Esophagus muscularis mucosa (tissue), 4 donors: Measurements from ENCODE around the gene SLC35B1. TPM values are rescaled to one million over a fixed set of nuclear protein-coding genes. Genes with fewer than 3 reads are reported as not detected.

Source experiments
- DNase-seq: peaks from one replicate; pipeline ENCODE4 v3.0.0-alpha.2; 2017; ENCODE audit errors: extremely low spot score
- H3K27ac ChIP-seq, 4 donors: fragments of 200-600 bp; sonication (generic); replicated peaks in 1 of 4; 1 replicate in 3 of 4; 2 replicates in 1 of 4; pipeline ENCODE4 v1.5.1; 2016 to 2019; ENCODE audit warnings: mild to moderate bottlenecking in 1 of 4
- H3K27me3 ChIP-seq, 4 donors: fragments of 200-600 bp; sonication (generic); one replicate each; pipeline versions ENCODE4 v1.5.1 to v1.6.0; 2016 to 2019
- H3K36me3 ChIP-seq, 4 donors: fragments of 200-600 bp; sonication (generic); one replicate each; pipeline ENCODE4 v1.5.1; 2016 to 2019
- H3K4me1 ChIP-seq, 4 donors: fragments of 200-600 bp; sonication (generic); one replicate each; pipeline ENCODE4 v1.5.1; 2016 to 2019
- H3K4me3 ChIP-seq, 4 donors: fragments of 200-600 bp; sonication (generic); 1 replicate in 2 of 4; 2 replicates in 2 of 4; pipeline ENCODE4 v1.5.1; 2016 to 2019; ENCODE audit warnings: mild to moderate bottlenecking in 4 of 4, moderate library complexity in 1 of 4
- H3K9me3 ChIP-seq, 4 donors: fragments of 200-600 bp; sonication (generic); 1 replicate in 3 of 4; 2 replicates in 1 of 4; pipeline ENCODE4 v1.5.1; 2016 to 2019
- EP300 ChIP-seq: sonication (generic); formaldehyde crosslinking; IDR thresholded peaks from one replicate; pipeline ENCODE4 v1.6.1; 2017; ENCODE audit warnings: antibody characterized with exemption
- POLR2A ChIP-seq: fragments of 450-650 bp; IDR thresholded peaks from one replicate; pipeline ENCODE4 v1.6.1; 2017; ENCODE audit warnings: antibody characterized with exemption, moderate library complexity, mild to moderate bottlenecking, low read depth
- POLR2AphosphoS5 ChIP-seq, 2 donors: sonication (generic); formaldehyde crosslinking; IDR thresholded peaks; one replicate each; pipeline ENCODE4 v1.6.1; 2017; ENCODE audit warnings: antibody characterized with exemption in 2 of 2
- WGBS: methylation state at CpG from one replicate; pipeline ENCODE4 v1.1.5; 2018; 5-methylcytosine and 5-hydroxymethylcytosine counted together
- intact Hi-C: fragments of 100-400 bp; cut with DNase I; formaldehyde crosslinking; loops from one replicate; pipeline ENCODE4 v1.15.1; 2023
- total RNA-seq, 4 donors: library from RNA; depleted of rRNA; stranded (reverse); fragments of >200 nt; gene quantifications; one replicate each; pipeline versions ENCODE4 v1.1.0 to v1.2.1, GENCODE V29; 2016
- TF ChIP-seq, protein P1 (sequence below), 3 experiments: fragments of 200-600 bp in 2 of 3; fragments of 450-650 bp in 1 of 3; sonication (generic) in 2 of 3; IDR thresholded peaks; one replicate each; pipeline ENCODE4 v1.5.1; 2017 to 2019; ENCODE audit warnings: antibody characterized with exemption in 3 of 3, mild to moderate bottlenecking in 2 of 3, moderate library complexity in 1 of 3

SLC35B1 gene
- total RNA-seq, 4 donors from 2014 or later = 17.0 to 25.3 (median 18.4) TPM

DNA sequence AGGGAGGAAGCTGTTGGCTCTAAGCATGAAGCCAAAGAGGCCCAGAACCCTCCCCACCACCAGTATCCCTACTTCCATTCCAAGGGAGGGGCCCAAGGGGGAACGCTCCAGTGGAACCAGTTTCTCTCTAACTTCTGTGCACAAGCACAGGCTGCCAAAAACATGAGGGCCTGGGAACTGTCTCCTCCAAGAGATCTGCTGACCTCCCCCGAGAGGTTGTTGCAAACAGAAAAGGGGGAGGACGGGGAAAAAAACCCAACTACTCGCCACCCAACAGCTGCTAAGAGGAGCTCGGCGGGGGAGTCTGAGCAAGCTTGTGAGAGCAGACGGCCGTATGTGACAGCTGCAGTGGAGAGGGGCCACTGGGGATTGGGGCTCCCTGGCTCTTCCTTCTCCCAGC, 15.7 kb upstream of the SLC35B1 start:
- intact Hi-C loops = no loop called here

DNA sequence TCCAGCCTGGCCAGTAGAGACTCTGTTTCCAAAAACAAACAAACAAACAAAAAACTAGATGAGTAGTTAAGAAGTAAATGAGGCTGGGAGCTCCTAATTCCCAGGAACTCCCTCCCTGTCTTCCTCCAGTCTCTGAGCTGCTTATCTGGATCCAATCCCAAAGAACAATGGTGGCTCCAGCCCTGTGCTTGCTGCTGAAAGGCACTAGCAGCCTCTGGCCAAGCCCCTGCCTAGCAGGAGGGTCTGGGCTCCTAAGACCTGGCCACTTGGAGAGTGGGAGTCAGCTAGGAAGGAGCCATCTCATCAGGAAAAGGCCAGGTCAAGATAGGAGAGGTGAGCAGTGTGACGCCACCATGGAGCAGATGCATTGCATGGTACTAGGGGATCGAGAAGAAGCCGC, 14.3 kb upstream of the SLC35B1 start:
- H3K36me3 ChIP-seq = peaks cover 17 to 52% (median 46%) of the 10 kb centered on the region in 4 donors
- whole genome bisulfite sequencing = 90% methylated on average over 3 of the region's 3 CpGs
- peaks cover 36 to 76% (median 69%) of the 10 kb centered on the region in 4 donors for H3K4me1 ChIP-seq
- no peak for DNase-seq
- peak overlapping the region; percentile 71 to 82 (median 75) for H3K27ac ChIP-seq
- no peaks in the 10 kb centered on the region for H3K9me3 ChIP-seq
- H3K4me3 ChIP-seq = no peak overlapping the region
- H3K27me3 ChIP-seq = no peaks in the 10 kb centered on the region
- TF ChIP-seq POLR2A (no peak), EP300 (no peak), POLR2AphosphoS5 (IDR thresholded peaks at IDR 0.05) (no peak)
- TF ChIP-seq, protein P1, sequence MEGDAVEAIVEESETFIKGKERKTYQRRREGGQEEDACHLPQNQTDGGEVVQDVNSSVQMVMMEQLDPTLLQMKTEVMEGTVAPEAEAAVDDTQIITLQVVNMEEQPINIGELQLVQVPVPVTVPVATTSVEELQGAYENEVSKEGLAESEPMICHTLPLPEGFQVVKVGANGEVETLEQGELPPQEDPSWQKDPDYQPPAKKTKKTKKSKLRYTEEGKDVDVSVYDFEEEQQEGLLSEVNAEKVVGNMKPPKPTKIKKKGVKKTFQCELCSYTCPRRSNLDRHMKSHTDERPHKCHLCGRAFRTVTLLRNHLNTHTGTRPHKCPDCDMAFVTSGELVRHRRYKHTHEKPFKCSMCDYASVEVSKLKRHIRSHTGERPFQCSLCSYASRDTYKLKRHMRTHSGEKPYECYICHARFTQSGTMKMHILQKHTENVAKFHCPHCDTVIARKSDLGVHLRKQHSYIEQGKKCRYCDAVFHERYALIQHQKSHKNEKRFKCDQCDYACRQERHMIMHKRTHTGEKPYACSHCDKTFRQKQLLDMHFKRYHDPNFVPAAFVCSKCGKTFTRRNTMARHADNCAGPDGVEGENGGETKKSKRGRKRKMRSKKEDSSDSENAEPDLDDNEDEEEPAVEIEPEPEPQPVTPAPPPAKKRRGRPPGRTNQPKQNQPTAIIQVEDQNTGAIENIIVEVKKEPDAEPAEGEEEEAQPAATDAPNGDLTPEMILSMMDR (IDR thresholded peaks at IDR 0.05) = no peak
- intact Hi-C loops = no loop called here

More for the DNA sequence above, 15.7 kb upstream of the SLC35B1 start:
- no peak for TF ChIP-seq POLR2A
- peak in 1 of 2 donors; percentile 39 for TF ChIP-seq POLR2AphosphoS5 (IDR thresholded peaks at IDR 0.05)
- peaks cover 44 to 80% (median 74%) of the 10 kb centered on the region in 4 donors for H3K4me1 ChIP-seq
- peaks cover 11 to 38% (median 33%) of the 10 kb centered on the region in 4 donors for H3K36me3 ChIP-seq
- no peaks in the 10 kb centered on the region for H3K27me3 ChIP-seq
- WGBS = 30% methylated on average over 8 of the region's 8 CpGs
- H3K4me3 ChIP-seq = peak overlapping the region in 1 of 4 donors; percentile 6
- peak overlapping the region; percentile 71 to 82 (median 75) for H3K27ac ChIP-seq
- no peaks in the 10 kb centered on the region for H3K9me3 ChIP-seq
- peak; percentile 92 for DNase-seq

DNA sequence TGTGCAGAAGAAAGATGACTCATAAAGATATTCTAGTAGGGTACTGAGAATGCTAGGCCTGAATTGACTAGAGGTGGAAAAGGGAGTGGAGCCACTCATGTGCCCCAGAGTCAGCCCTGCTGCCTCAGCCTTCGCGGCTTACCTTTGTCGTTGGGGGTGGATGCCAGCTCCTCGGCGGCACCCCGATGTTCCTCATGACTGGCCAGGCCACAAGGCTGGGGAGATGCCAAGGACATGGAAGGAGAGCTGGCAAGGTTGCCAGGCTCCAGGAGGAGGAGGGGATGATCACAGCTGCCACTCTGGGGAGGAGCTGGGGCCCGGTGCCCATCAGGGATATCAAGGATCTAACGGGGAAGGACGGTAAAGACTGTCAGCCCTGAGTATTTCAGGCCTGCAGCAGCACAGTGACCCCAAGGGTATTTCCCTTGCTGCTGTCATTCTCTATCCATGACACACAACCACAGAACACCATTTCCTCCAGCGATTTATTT, 9.7 kb upstream of the SLC35B1 start:
- peaks cover 16 to 60% (median 49%) of the 10 kb centered on the region in 4 donors for H3K4me1 ChIP-seq
- H3K27me3 ChIP-seq = no peaks in the 10 kb centered on the region
- TF ChIP-seq POLR2A = no peak
- TF ChIP-seq POLR2AphosphoS5 (IDR thresholded peaks at IDR 0.05) = no peak
- TF ChIP-seq, protein P1 (IDR thresholded peaks at IDR 0.05) = no peak
- no peak for TF ChIP-seq EP300
- 64% methylated on average over 10 of the region's 10 CpGs for WGBS
- H3K9me3 ChIP-seq = no peaks in the 10 kb centered on the region
- DNase-seq = no peak
- H3K36me3 ChIP-seq = peaks cover 17 to 91% (median 80%) of the 10 kb centered on the region in 4 donors
- no peak overlapping the region for H3K4me3 ChIP-seq
- H3K27ac ChIP-seq = peak overlapping the region; percentile 38 to 72 (median 58)
- intact Hi-C loops = no loop called here

DNA sequence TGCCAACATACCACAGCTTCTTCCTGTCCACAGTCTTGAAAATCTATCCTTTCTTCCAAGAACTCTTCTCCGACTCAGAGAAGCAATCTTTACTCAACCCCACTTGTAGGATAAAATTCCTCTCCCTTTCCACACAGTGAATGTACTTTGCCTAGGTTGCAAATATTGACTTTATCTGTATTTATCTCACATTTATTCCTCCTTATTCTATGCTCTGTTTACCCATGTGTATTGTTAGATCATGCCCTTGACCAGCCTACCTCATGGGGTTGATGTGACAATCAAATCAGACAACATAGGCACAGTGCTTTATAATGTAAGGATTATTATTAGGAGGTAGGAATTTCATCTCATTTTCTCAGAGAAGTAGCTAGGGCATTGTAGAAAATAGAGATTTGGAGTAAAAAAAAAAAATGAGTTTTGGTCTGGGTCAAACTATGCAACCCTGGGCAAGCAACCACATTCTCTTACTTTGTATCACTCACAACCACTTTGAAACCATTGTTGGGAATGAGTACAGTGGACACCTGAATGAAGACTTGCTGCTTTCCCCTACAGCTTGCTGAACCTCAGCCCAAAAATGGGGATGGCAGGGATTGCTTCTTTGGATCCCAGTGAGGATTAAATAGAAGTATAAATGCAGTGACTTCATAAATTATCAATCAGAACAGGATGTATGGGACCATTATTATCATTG, 9.1 kb upstream of the SLC35B1 start:
- H3K36me3 ChIP-seq = peaks cover 17 to 92% (median 79%) of the 10 kb centered on the region in 4 donors
- H3K27me3 ChIP-seq = no peaks in the 10 kb centered on the region
- intact Hi-C loops = no loop called here
- TF ChIP-seq, protein P1 (IDR thresholded peaks at IDR 0.05) = no peak
- no peak for TF ChIP-seq POLR2AphosphoS5 (IDR thresholded peaks at IDR 0.05)
- TF ChIP-seq POLR2A = no peak
- no peak for TF ChIP-seq EP300
- no peak for DNase-seq
- peaks cover 11 to 54% (median 43%) of the 10 kb centered on the region in 4 donors for H3K4me1 ChIP-seq
- peak overlapping the region; percentile 49 to 72 (median 60) for H3K27ac ChIP-seq
- no peak overlapping the region for H3K4me3 ChIP-seq
- H3K9me3 ChIP-seq = no peaks in the 10 kb centered on the region
- WGBS = 72% methylated on average over 1 of the region's 1 CpG

DNA sequence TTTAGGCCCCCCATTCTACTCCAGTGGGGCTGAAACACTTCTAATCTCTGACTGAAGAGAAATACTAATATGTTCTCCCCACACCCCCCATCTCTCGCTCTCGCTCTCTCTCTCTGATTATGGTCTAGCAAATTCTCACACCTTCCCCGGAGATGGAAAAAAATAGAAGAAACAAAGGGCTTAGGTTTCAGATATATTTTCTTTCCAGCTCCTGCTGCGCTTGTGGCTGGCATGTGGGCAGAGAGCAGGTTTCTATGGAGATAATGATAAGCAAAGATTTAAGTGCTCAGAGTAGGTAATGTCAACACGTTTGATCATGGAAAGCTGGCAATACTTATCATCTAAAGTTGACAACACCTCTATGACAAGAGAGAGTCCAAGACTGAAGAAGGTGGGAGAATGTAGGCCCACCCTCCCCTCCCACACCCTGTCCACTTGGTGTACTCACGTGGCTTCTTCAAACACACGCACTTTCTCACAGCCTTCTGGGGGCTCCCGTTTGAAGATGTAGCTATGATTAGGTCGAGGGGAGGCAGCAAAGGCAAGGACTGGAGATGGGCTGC, 8.0 kb upstream of the SLC35B1 start:
- Histone ChIP-seq H3K27me3 (no peaks in the 10 kb centered on the region), H3K9me3 (no peaks in the 10 kb centered on the region), H3K4me1 (peaks cover 11 to 46% (median 36%) of the 10 kb centered on the region in 4 donors), H3K36me3 (peaks cover 17 to 95% (median 82%) of the 10 kb centered on the region in 4 donors), H3K27ac (peak overlapping the region; percentile 49 to 72 (median 60)), H3K4me3 (no peak overlapping the region)
- TF ChIP-seq, protein P1 (IDR thresholded peaks at IDR 0.05) = no peak
- DNase-seq = no peak
- WGBS = 64% methylated on average over 9 of the region's 9 CpGs
- intact Hi-C loops = no loop called here
